Memory B cell (primary cell): ENCODE measurements around the gene APLNR.
"Not testable (repeated sequence)": the region's sequence is repeated elsewhere in the genome, so short reads cannot be mapped to it uniquely, and the experiment has no call there.

ENCODE experiments used
- ATAC-seq: fragments of 150-1000 bp; cut with Tn5 transposase; 2 replicates; pipeline ENCODE4 v1.10.0; 2021; ENCODE audit warnings: low read depth, mild to moderate bottlenecking, moderate library complexity
- DNase-seq, 2 donors: peaks; one replicate each; pipeline ENCODE4 v3.0.0; 2022; ENCODE audit warnings: low spot score in 2 of 2
- H3K27ac Mint-ChIP-seq: one replicate; pipeline ENCODE4 v1.8.0; 2022; ENCODE audit warnings: mild to moderate bottlenecking, moderate library complexity, mixed read lengths
- H3K27me3 Mint-ChIP-seq: one replicate; pipeline ENCODE4 v1.8.0; 2022; ENCODE audit warnings: mixed read lengths
- H3K36me3 Mint-ChIP-seq: one replicate; pipeline ENCODE4 v1.8.0; 2022; ENCODE audit warnings: mild to moderate bottlenecking, mixed read lengths
- H3K4me1 Mint-ChIP-seq: one replicate; pipeline ENCODE4 v1.8.0; 2022; ENCODE audit warnings: mixed read lengths
- H3K4me3 Mint-ChIP-seq: one replicate; pipeline ENCODE4 v1.8.0; 2022; ENCODE audit warnings: mild to moderate bottlenecking, moderate library complexity, mixed read lengths
- H3K9me3 Mint-ChIP-seq: one replicate; pipeline ENCODE4 v1.8.0; 2022; ENCODE audit warnings: mixed read lengths

APLNR gene

GRCh38 chr11:57237204-57237681 is at the start of gene APLNR:
APLNR (minus strand) TSS chr11:57237250; CDS start chr11:57237004, 246 bp downstream.
- Mint-ChIP-seq H3K9me3 (no peaks in the 10 kb centered on the region), H3K27me3 (peaks cover 27% of the 10 kb centered on the region), H3K27ac (no peak within 1 kb of the TSS), H3K4me3 (no peak within 1 kb of the TSS), H3K4me1 (no peaks in the 10 kb centered on the region), H3K36me3 (no peaks in the 10 kb centered on the region)
- no peak for ATAC-seq
- no peak for DNase-seq

GRCh38 chr11:57283231-57283990 is 46.4 kb upstream of the APLNR start:
- H3K9me3 Mint-ChIP-seq: peaks cover 2% of the 10 kb centered on the region
- DNase-seq (no peak), ATAC-seq (no peak)
- no peak overlapping the region for H3K27ac Mint-ChIP-seq
- H3K4me1 Mint-ChIP-seq: no peaks in the 10 kb centered on the region
- H3K27me3 Mint-ChIP-seq: peaks cover 14% of the 10 kb centered on the region
- no peak overlapping the region for H3K4me3 Mint-ChIP-seq
- H3K36me3 Mint-ChIP-seq: peaks cover 3% of the 10 kb centered on the region

GRCh38 chr11:57281546-57281945 is 44.5 kb upstream of the APLNR start:
- H3K9me3 Mint-ChIP-seq, H3K27ac Mint-ChIP-seq, DNase-seq, H3K36me3 Mint-ChIP-seq, ATAC-seq, H3K4me3 Mint-ChIP-seq, H3K4me1 Mint-ChIP-seq: not testable (repeated sequence)
- H3K27me3 Mint-ChIP-seq: peaks cover 12% of the 10 kb centered on the region

- H3K4me3 Mint-ChIP-seq: no peak overlapping the region
- no peak for ATAC-seq
- peaks cover 2% of the 10 kb centered on the region for H3K4me1 Mint-ChIP-seq
- H3K36me3 Mint-ChIP-seq: peaks cover 2% of the 10 kb centered on the region
- no peak overlapping the region for H3K27ac Mint-ChIP-seq
- H3K27me3 Mint-ChIP-seq: peaks cover 13% of the 10 kb centered on the region
- DNase-seq: no peak
- peaks cover 3% of the 10 kb centered on the region for H3K9me3 Mint-ChIP-seq
Measured at GRCh38 chr11:57279116-57279515, 42.1 kb upstream of the APLNR start.

GRCh38 chr11:57278721-57279095 is 41.7 kb upstream of the APLNR start:
- peaks cover 15% of the 10 kb centered on the region for H3K27me3 Mint-ChIP-seq
- peaks cover 5% of the 10 kb centered on the region for H3K9me3 Mint-ChIP-seq
- ATAC-seq (no peak), DNase-seq (no peak)
- H3K27ac Mint-ChIP-seq: no peak overlapping the region
- no peak overlapping the region for H3K4me3 Mint-ChIP-seq
- peaks cover 2% of the 10 kb centered on the region for H3K4me1 Mint-ChIP-seq
- peaks cover 3% of the 10 kb centered on the region for H3K36me3 Mint-ChIP-seq

GRCh38 chr11:57277845-57278720 is 41.0 kb upstream of the APLNR start:
- peaks cover 10% of the 10 kb centered on the region for H3K9me3 Mint-ChIP-seq
- peak; percentile 38 for ATAC-seq
- H3K27ac Mint-ChIP-seq: no peak overlapping the region
- H3K36me3 Mint-ChIP-seq: peaks cover 3% of the 10 kb centered on the region
- peaks cover 15% of the 10 kb centered on the region for H3K27me3 Mint-ChIP-seq
- H3K4me1 Mint-ChIP-seq: peaks cover 2% of the 10 kb centered on the region
- no peak overlapping the region for H3K4me3 Mint-ChIP-seq
- DNase-seq: peak in 1 of 2 donors; percentile 13

DNA sequence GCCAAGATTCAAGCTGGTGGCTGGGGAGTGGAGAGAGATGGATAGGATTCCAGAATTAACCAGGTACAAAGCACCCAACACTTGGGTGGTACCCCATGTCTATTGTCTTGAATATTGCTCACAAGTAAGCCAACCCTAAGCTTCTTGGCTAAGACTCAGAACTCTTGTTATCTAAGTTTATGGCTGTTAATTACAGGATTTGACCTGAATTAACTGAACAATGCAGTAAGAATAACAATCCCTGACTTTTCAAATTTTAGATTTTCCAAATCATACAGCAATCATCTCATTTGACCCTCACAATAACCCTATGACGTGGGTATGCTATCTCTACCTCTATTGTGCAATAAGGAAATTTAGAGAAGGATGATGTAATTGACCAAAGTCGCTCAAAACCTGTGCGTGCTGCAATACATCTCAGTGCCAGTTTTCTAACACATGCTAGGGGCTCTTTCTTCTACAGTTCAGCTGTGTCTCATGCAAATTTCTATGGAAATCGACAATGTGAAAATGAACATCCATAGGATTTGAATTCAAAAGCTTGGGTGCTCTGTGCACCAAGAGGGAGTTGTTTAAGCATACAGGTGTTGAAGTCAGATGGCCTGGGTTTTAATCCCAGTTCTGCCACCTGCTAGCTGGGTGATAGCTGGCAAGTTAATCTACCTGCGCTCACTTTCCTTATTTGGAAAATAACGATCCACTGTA is 40.1 kb upstream of the APLNR start:
- peaks cover 3% of the 10 kb centered on the region for H3K36me3 Mint-ChIP-seq
- H3K27me3 Mint-ChIP-seq: peaks cover 17% of the 10 kb centered on the region
- H3K4me3 Mint-ChIP-seq: no peak overlapping the region
- no peak for DNase-seq
- ATAC-seq: no peak
- peaks cover 10% of the 10 kb centered on the region for H3K9me3 Mint-ChIP-seq
- H3K27ac Mint-ChIP-seq: no peak overlapping the region
- H3K4me1 Mint-ChIP-seq: peaks cover 2% of the 10 kb centered on the region

DNA sequence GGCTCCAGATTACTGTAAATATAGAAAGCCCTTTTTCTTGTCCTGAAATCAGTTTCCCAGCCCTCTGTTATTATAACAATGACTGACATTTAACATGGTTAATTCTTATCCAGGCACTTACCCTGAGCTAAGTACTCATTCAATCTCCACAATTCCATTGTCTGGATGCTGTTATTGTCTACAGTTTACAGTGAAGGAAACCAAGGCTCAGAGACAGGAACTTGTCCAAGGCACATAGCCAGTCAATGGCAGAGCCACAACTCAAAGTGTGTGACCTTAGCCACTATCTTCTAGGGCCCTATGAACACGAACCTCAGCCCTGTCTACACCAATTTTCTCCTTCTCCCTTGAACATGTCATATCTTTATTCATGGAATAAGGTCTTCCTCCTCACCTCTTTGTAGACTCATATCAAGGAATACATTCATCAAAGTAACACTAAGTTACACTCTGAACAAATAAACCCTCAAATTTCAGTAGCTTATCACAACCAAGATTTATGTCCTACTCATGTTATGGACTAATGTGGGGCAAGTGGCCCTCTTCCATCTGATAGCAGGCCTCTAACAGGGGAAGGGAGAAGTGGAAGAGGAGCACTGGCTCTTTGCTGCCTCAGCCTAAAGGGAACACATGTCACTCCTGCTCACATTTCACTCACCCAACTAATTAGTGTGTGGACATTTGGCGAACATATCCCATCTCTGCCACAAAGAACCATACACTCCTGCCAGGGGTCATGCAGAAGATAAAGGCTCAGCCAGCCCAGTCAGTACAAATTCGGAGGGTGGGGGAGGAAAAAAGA is 39.3 kb upstream of the APLNR start:
- no peak for ATAC-seq
- H3K4me1 Mint-ChIP-seq: peaks cover 2% of the 10 kb centered on the region
- H3K9me3 Mint-ChIP-seq: peaks cover 10% of the 10 kb centered on the region
- H3K27me3 Mint-ChIP-seq: peaks cover 15% of the 10 kb centered on the region
- no peak overlapping the region for H3K4me3 Mint-ChIP-seq
- H3K36me3 Mint-ChIP-seq: peaks cover 3% of the 10 kb centered on the region
- DNase-seq: no peak
- H3K27ac Mint-ChIP-seq: no peak overlapping the region

DNA sequence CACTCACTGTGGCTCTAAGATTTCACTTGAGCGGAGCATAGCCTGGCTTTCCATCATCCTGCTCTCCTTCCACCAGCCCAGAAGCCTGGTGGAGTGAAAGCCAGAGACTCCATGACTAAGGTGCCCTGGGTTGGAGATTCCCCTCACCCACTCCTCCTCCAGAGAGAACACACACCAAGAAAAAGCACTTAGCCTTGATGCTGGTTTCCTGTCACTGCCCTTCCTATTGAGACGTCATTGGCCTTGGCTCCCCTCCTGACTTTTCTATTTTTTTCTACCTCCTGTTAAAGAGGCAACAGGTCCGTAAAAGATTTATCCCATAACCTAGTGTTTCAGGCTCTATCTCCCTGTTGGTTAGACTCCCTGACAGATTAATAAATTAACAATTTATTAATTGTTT is 38.5 kb upstream of the APLNR start:
- Mint-ChIP-seq H3K9me3 (peaks cover 10% of the 10 kb centered on the region), H3K4me1 (peaks cover 2% of the 10 kb centered on the region), H3K4me3 (no peak overlapping the region), H3K36me3 (peaks cover 3% of the 10 kb centered on the region), H3K27me3 (peaks cover 15% of the 10 kb centered on the region), H3K27ac (no peak overlapping the region)
- no peak for DNase-seq
- no peak for ATAC-seq

- H3K27me3 Mint-ChIP-seq: peaks cover 15% of the 10 kb centered on the region
- no peak for DNase-seq
- H3K4me1 Mint-ChIP-seq: peaks cover 2% of the 10 kb centered on the region
- peaks cover 10% of the 10 kb centered on the region for H3K9me3 Mint-ChIP-seq
- ATAC-seq: no peak
- peaks cover 3% of the 10 kb centered on the region for H3K36me3 Mint-ChIP-seq
- no peak overlapping the region for H3K27ac Mint-ChIP-seq
- no peak overlapping the region for H3K4me3 Mint-ChIP-seq
Measured at GRCh38 chr11:57274904-57275498, 38.0 kb upstream of the APLNR start.

DNA sequence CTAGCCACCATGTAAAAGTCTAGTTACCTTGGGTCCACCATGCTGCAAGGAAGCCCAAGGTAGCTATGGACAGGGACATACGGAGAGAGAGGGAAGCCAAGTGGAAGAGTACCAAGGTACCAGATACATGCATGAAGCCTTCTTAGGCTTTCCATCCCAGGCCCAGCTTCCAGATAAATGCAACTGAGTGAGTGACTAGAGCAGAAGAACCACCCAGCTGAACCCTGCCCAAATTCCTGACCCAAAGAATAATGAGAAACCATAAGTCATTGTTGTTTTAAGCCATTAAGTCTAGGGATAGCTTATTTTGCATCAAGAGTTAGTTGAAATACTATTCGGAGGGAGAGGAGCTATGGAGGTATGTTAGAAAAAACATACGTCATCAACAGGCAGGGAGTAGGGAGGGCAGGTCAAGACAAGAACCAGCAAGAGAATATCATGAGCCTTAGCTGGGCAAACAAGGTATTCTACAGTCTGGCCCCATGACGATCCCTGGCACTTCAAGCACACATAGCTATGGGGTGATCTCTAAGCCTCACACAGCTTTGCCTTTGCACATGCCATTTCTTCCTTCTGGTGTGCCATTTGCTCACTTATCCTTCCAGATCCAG is 36.5 kb upstream of the APLNR start:
- Mint-ChIP-seq H3K27ac (no peak overlapping the region), H3K4me3 (no peak overlapping the region), H3K9me3 (peaks cover 10% of the 10 kb centered on the region), H3K36me3 (peaks cover 3% of the 10 kb centered on the region), H3K4me1 (peaks cover 2% of the 10 kb centered on the region), H3K27me3 (peaks cover 10% of the 10 kb centered on the region)
- no peak for ATAC-seq
- no peak for DNase-seq

DNA sequence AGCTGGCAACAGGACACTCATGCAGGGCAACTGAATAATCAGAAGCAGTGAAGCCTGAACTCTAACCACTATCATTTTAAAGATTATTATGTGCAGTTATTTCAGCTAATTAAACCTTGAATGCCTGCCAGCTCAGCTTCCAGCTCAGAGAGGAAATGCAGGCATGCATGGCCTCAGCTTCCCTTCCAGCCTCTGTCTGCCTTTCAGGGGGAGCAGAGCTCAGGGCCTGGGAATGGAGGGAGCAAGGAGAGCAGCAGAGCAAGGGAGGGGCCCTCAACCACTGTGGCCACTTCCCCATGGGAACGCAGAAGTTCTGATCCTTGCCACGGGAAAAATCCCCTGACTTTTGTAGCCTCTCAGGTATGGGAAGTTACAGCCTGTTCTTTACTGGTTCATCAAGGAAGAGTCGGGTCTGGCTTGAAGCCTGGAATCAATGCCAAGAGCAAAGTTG is 32.5 kb upstream of the APLNR start:
- peaks cover 16% of the 10 kb centered on the region for H3K9me3 Mint-ChIP-seq
- no peak for DNase-seq
- H3K27ac Mint-ChIP-seq: no peak overlapping the region
- H3K36me3 Mint-ChIP-seq: peaks cover 3% of the 10 kb centered on the region
- no peaks in the 10 kb centered on the region for H3K4me1 Mint-ChIP-seq
- peaks cover 5% of the 10 kb centered on the region for H3K27me3 Mint-ChIP-seq
- no peak for ATAC-seq
- H3K4me3 Mint-ChIP-seq: no peak overlapping the region

GRCh38 chr11:57266157-57266556 is 29.1 kb upstream of the APLNR start:
- peaks cover 6% of the 10 kb centered on the region for H3K9me3 Mint-ChIP-seq
- no peak overlapping the region for H3K4me3 Mint-ChIP-seq
- no peak for DNase-seq
- H3K4me1 Mint-ChIP-seq: no peaks in the 10 kb centered on the region
- H3K27me3 Mint-ChIP-seq: peaks cover 9% of the 10 kb centered on the region
- no peaks in the 10 kb centered on the region for H3K36me3 Mint-ChIP-seq
- no peak overlapping the region for H3K27ac Mint-ChIP-seq
- no peak for ATAC-seq
